Measurements from ENCODE around the gene ZNF462. TPM values are rescaled to one million over a fixed set of nuclear protein-coding genes. Genes with fewer than 3 reads are reported as not detected.

The ZNF462 gene
- total RNA-seq, 2 experiments from 2014 or later, result 1.1 to 1.3 TPM

- no peaks in the 10 kb centered on the region for H3K36me3 ChIP-seq (ENCODE audit: insufficient read depth, low read length)
- ChIA-PET POLR2A (no interaction called here), CTCF (no interaction called here)
- ATAC-seq (ENCODE audit: poor library complexity), result no peak
- H3K36me3 Mint-ChIP-seq (ENCODE audit: low read depth), result no peaks in the 10 kb centered on the region
- DNase-seq, result no peak
- intact Hi-C loops (cut with DNase I, micrococcal nuclease), result no loop called here
- no peaks in the 10 kb centered on the region for H3K27me3 Mint-ChIP-seq
- no peak overlapping the region for H3K4me3 Mint-ChIP-seq
- no peaks in the 10 kb centered on the region for H3K4me1 ChIP-seq (ENCODE audit: insufficient read depth, low read length)
- no peak for TF ChIP-seq CTCF (IDR thresholded peaks at IDR 0.05)
- no peaks in the 10 kb centered on the region for H3K4me1 Mint-ChIP-seq (ENCODE audit: low read depth)
- H3K27ac Mint-ChIP-seq, result no peak overlapping the region
- no peaks in the 10 kb centered on the region for H3K27me3 ChIP-seq (ENCODE audit: control insufficient read depth in 1 of 2, insufficient read depth in 2 of 2, low read length in 2 of 2)
- no peak overlapping the region for H3K4me3 ChIP-seq (ENCODE audit: low read length)
- H3K27ac ChIP-seq (ENCODE audit: low read depth in 1 of 2, low read length in 2 of 2), result no peak overlapping the region
- H3K9me3 Mint-ChIP-seq, result no peaks in the 10 kb centered on the region
- no peaks in the 10 kb centered on the region for H3K9me3 ChIP-seq (ENCODE audit: control insufficient read depth in 1 of 2, insufficient read depth in 1 of 2, low read length in 2 of 2)
These were observed 16.5 kb downstream of the ZNF462 start for GRCh38 chr9:106879439-106879882.

GRCh38 chr9:106880081-106880480, 17.1 kb downstream of the ZNF462 start:
- H3K27ac ChIP-seq (ENCODE audit: low read depth in 1 of 2, low read length in 2 of 2), result no peak overlapping the region
- no peaks in the 10 kb centered on the region for H3K9me3 ChIP-seq (ENCODE audit: control insufficient read depth in 1 of 2, insufficient read depth in 1 of 2, low read length in 2 of 2)
- no peaks in the 10 kb centered on the region for H3K4me1 Mint-ChIP-seq (ENCODE audit: low read depth)
- H3K9me3 Mint-ChIP-seq, result no peaks in the 10 kb centered on the region
- no peaks in the 10 kb centered on the region for H3K27me3 Mint-ChIP-seq
- no peak for ATAC-seq (ENCODE audit: poor library complexity)
- intact Hi-C loops (cut with DNase I, micrococcal nuclease), result no loop called here
- TF ChIP-seq CTCF (IDR thresholded peaks at IDR 0.05), result no peak
- no peaks in the 10 kb centered on the region for H3K36me3 Mint-ChIP-seq (ENCODE audit: low read depth)
- no peaks in the 10 kb centered on the region for H3K4me1 ChIP-seq (ENCODE audit: insufficient read depth, low read length)
- H3K27me3 ChIP-seq (ENCODE audit: control insufficient read depth in 1 of 2, insufficient read depth in 2 of 2, low read length in 2 of 2), result no peaks in the 10 kb centered on the region
- H3K4me3 ChIP-seq (ENCODE audit: low read length), result no peak overlapping the region
- no peak overlapping the region for H3K27ac Mint-ChIP-seq
- H3K4me3 Mint-ChIP-seq, result no peak overlapping the region
- ChIA-PET CTCF (no interaction called here), POLR2A (no interaction called here)
- H3K36me3 ChIP-seq (ENCODE audit: insufficient read depth, low read length), result no peaks in the 10 kb centered on the region
- no peak for DNase-seq

- CTCF ChIA-PET, result no interaction called here
- H3K9me3 ChIP-seq (ENCODE audit: control insufficient read depth in 1 of 2, insufficient read depth in 1 of 2, low read length in 2 of 2), result no peaks in the 10 kb centered on the region
- H3K36me3 Mint-ChIP-seq (ENCODE audit: low read depth), result no peaks in the 10 kb centered on the region
- no peak for ATAC-seq (ENCODE audit: poor library complexity)
- no peak for TF ChIP-seq CTCF (IDR thresholded peaks at IDR 0.05)
- H3K36me3 ChIP-seq (ENCODE audit: insufficient read depth, low read length), result no peaks in the 10 kb centered on the region
- H3K4me1 Mint-ChIP-seq (ENCODE audit: low read depth), result no peaks in the 10 kb centered on the region
- POLR2A ChIA-PET, result no interaction called here
- no peak for DNase-seq
- no peak overlapping the region for H3K27ac Mint-ChIP-seq
- no peaks in the 10 kb centered on the region for H3K9me3 Mint-ChIP-seq
- no peaks in the 10 kb centered on the region for H3K27me3 Mint-ChIP-seq
- H3K4me3 ChIP-seq (ENCODE audit: low read length), result no peak overlapping the region
- intact Hi-C loops (cut with DNase I, micrococcal nuclease), result no loop called here
- H3K27ac ChIP-seq (ENCODE audit: low read depth in 1 of 2, low read length in 2 of 2), result no peak overlapping the region
- H3K4me3 Mint-ChIP-seq, result no peak overlapping the region
- no peaks in the 10 kb centered on the region for H3K4me1 ChIP-seq (ENCODE audit: insufficient read depth, low read length)
- no peaks in the 10 kb centered on the region for H3K27me3 ChIP-seq (ENCODE audit: control insufficient read depth in 1 of 2, insufficient read depth in 2 of 2, low read length in 2 of 2)
These were observed 17.9 kb downstream of the ZNF462 start for GRCh38 chr9:106880863-106881262.
